ENCODE measurements around the gene PRSS57. TPM values are rescaled to one million over a fixed set of nuclear protein-coding genes. Genes with fewer than 3 reads are reported as not detected.
A peak's percentile ranks its signal among the peaks of the same experiment; 100 is the strongest.

The PRSS57 gene
- total RNA-seq, 2 experiments from 2014 or later: not detected

- intact Hi-C loops (cut with micrococcal nuclease): no loop called here
- no peak for DNase-seq
- ChIA-PET CTCF (no interaction called here), POLR2A (interaction anchor here (1.8 kb wide), 1 partner anchor 23 kb away, joined by 7 read pairs; no protein-coding TSS in a partner anchor)
- no peak for ATAC-seq
- H3K27ac Mint-ChIP-seq: no peak overlapping the region
- no peak for TF ChIP-seq CTCF (IDR thresholded peaks at IDR 0.05)
- H3K36me3 Mint-ChIP-seq (ENCODE audit: low read depth): peaks cover 47% of the 10 kb centered on the region
- peaks cover 42% of the 10 kb centered on the region for H3K4me1 Mint-ChIP-seq (ENCODE audit: low read depth)
- H3K27me3 Mint-ChIP-seq: no peaks in the 10 kb centered on the region
- no peaks in the 10 kb centered on the region for H3K9me3 Mint-ChIP-seq
- no peak overlapping the region for H3K4me3 Mint-ChIP-seq
Observed at GRCh38 chr19:657611-658010, 37.6 kb downstream of the PRSS57 start.

GRCh38 chr19:656751-657559, 38.3 kb downstream of the PRSS57 start:
- peaks cover 42% of the 10 kb centered on the region for H3K4me1 Mint-ChIP-seq (ENCODE audit: low read depth)
- intact Hi-C loops (cut with micrococcal nuclease): no loop called here
- DNase-seq (no peak), ATAC-seq (no peak)
- ChIA-PET CTCF (interaction anchor here (1.1 kb wide), 1 partner anchor 77 kb away, joined by 4 read pairs; no protein-coding TSS in a partner anchor), POLR2A (interaction anchor here (0.7 to 1.8 kb wide), 3 partner anchors 11 to 25 kb away, joined by 3 to 7 read pairs (median 3); no protein-coding TSS in a partner anchor)
- no peaks in the 10 kb centered on the region for H3K27me3 Mint-ChIP-seq
- H3K27ac Mint-ChIP-seq: no peak overlapping the region
- no peaks in the 10 kb centered on the region for H3K9me3 Mint-ChIP-seq
- no peak overlapping the region for H3K4me3 Mint-ChIP-seq
- TF ChIP-seq CTCF (IDR thresholded peaks at IDR 0.05): no peak
- peaks cover 45% of the 10 kb centered on the region for H3K36me3 Mint-ChIP-seq (ENCODE audit: low read depth)

GRCh38 chr19:655691-656090, 39.6 kb downstream of the PRSS57 start:
- DNase-seq (no peak), ATAC-seq (no peak)
- CTCF ChIA-PET: no interaction called here
- Mint-ChIP-seq H3K27me3 (no peaks in the 10 kb centered on the region), H3K9me3 (no peaks in the 10 kb centered on the region), H3K4me3 (no peak overlapping the region), H3K4me1 (ENCODE audit: low read depth) (peaks cover 40% of the 10 kb centered on the region), H3K36me3 (ENCODE audit: low read depth) (peaks cover 37% of the 10 kb centered on the region), H3K27ac (peak overlapping the region; percentile 57)
- no peak for TF ChIP-seq CTCF (IDR thresholded peaks at IDR 0.05)
- POLR2A ChIA-PET: no interaction called here
- intact Hi-C loops (cut with micrococcal nuclease): no loop called here

GRCh38 chr19:653425-653824, 41.8 kb downstream of the PRSS57 start:
- H3K4me3 Mint-ChIP-seq: no peak overlapping the region
- no peak overlapping the region for H3K27ac Mint-ChIP-seq
- intact Hi-C loops (cut with micrococcal nuclease): no loop called here
- ChIA-PET POLR2A (no interaction called here), CTCF (no interaction called here)
- DNase-seq: no peak
- no peak for ATAC-seq
- H3K36me3 Mint-ChIP-seq (ENCODE audit: low read depth): peaks cover 24% of the 10 kb centered on the region
- no peak for TF ChIP-seq CTCF (IDR thresholded peaks at IDR 0.05)
- peaks cover 23% of the 10 kb centered on the region for H3K4me1 Mint-ChIP-seq (ENCODE audit: low read depth)
- H3K27me3 Mint-ChIP-seq: no peaks in the 10 kb centered on the region
- no peaks in the 10 kb centered on the region for H3K9me3 Mint-ChIP-seq

Measured in activated CD8-positive, alpha-beta T cell treated with anti-CD3 and anti-CD28 coated beads for 36 hours (primary cell).